Muscle layer of duodenum (tissue), 2 donors: ENCODE data around the gene MGLL.

Experiments
- H3K27ac ChIP-seq: one replicate; pipeline ENCODE4 v1.7.0; 2013; ENCODE audit warnings: mild to moderate bottlenecking, low read length
- H3K27me3 ChIP-seq: one replicate; pipeline ENCODE4 v1.7.0; 2013; ENCODE audit warnings: low read depth, mild to moderate bottlenecking, control low read depth, low read length
- H3K36me3 ChIP-seq, 2 donors: one replicate each; pipeline ENCODE4 v1.7.0; 2013; ENCODE audit warnings: low read length in 2 of 2, control low read depth in 1 of 2, mild to moderate bottlenecking in 1 of 2; ENCODE audit not compliant: insufficient read depth in 2 of 2, control insufficient read depth in 1 of 2
- H3K4me1 ChIP-seq, 2 donors: one replicate each; pipeline ENCODE4 v1.7.0; 2013; ENCODE audit warnings: low read length in 2 of 2, mild to moderate bottlenecking in 2 of 2, control low read depth in 1 of 2, moderate library complexity in 1 of 2; ENCODE audit not compliant: insufficient read depth in 2 of 2, control insufficient read depth in 1 of 2
- H3K4me3 ChIP-seq, 2 donors: one replicate each; pipeline ENCODE4 v1.7.0; 2013; ENCODE audit warnings: low read length in 2 of 2, low read depth in 1 of 2, mild to moderate bottlenecking in 1 of 2
- H3K9me3 ChIP-seq, 2 donors: one replicate each; pipeline ENCODE4 v1.7.0; 2013; ENCODE audit warnings: low read length in 2 of 2, control low read depth in 1 of 2, mild to moderate bottlenecking in 1 of 2; ENCODE audit not compliant: control insufficient read depth in 1 of 2
- donor health status: healthy.

Gene MGLL

GRCh38 chr3:127853681-127854080 lies 31.4 kb upstream of the MGLL start:
- Histone ChIP-seq H3K36me3 (no peaks in the 10 kb centered on the region), H3K9me3 (no peaks in the 10 kb centered on the region), H3K4me3 (no peak overlapping the region), H3K27me3 (no peaks in the 10 kb centered on the region), H3K4me1 (no peaks in the 10 kb centered on the region), H3K27ac (no peak overlapping the region)

- H3K36me3 ChIP-seq, result no peaks in the 10 kb centered on the region
- H3K27me3 ChIP-seq, result no peaks in the 10 kb centered on the region
- no peak overlapping the region for H3K27ac ChIP-seq
- H3K4me1 ChIP-seq, result no peaks in the 10 kb centered on the region
- no peak overlapping the region for H3K4me3 ChIP-seq
- no peaks in the 10 kb centered on the region for H3K9me3 ChIP-seq
These were observed 29.6 kb upstream of the MGLL start for GRCh38 chr3:127851899-127852298.

- Histone ChIP-seq H3K36me3 (no peaks in the 10 kb centered on the region), H3K4me1 (no peaks in the 10 kb centered on the region), H3K27me3 (no peaks in the 10 kb centered on the region), H3K9me3 (no peaks in the 10 kb centered on the region), H3K27ac (no peak overlapping the region), H3K4me3 (no peak overlapping the region)
These were observed 27.1 kb upstream of the MGLL start for GRCh38 chr3:127849368-127849767.

- H3K36me3 ChIP-seq, result no peaks in the 10 kb centered on the region
- no peaks in the 10 kb centered on the region for H3K9me3 ChIP-seq
- no peak overlapping the region for H3K4me3 ChIP-seq
- no peak overlapping the region for H3K27ac ChIP-seq
- H3K27me3 ChIP-seq, result no peaks in the 10 kb centered on the region
- no peaks in the 10 kb centered on the region for H3K4me1 ChIP-seq
These were observed 26.1 kb upstream of the MGLL start for GRCh38 chr3:127848131-127849129.

- H3K4me1 ChIP-seq, result no peaks in the 10 kb centered on the region
- no peaks in the 10 kb centered on the region for H3K27me3 ChIP-seq
- no peak overlapping the region for H3K4me3 ChIP-seq
- H3K27ac ChIP-seq, result no peak overlapping the region
- H3K9me3 ChIP-seq, result no peaks in the 10 kb centered on the region
- no peaks in the 10 kb centered on the region for H3K36me3 ChIP-seq
These were observed 25.0 kb upstream of the MGLL start for GRCh38 chr3:127847236-127847720.

GRCh38 chr3:127846576-127846975 lies 24.3 kb upstream of the MGLL start:
- Histone ChIP-seq H3K36me3 (no peaks in the 10 kb centered on the region), H3K9me3 (no peaks in the 10 kb centered on the region), H3K4me3 (no peak overlapping the region), H3K27ac (no peak overlapping the region), H3K27me3 (no peaks in the 10 kb centered on the region), H3K4me1 (no peaks in the 10 kb centered on the region)

- H3K4me3 ChIP-seq, result no peak overlapping the region
- no peaks in the 10 kb centered on the region for H3K36me3 ChIP-seq
- H3K4me1 ChIP-seq, result no peaks in the 10 kb centered on the region
- H3K27me3 ChIP-seq, result no peaks in the 10 kb centered on the region
- H3K27ac ChIP-seq, result no peak overlapping the region
- H3K9me3 ChIP-seq, result no peaks in the 10 kb centered on the region
These were observed 22.1 kb upstream of the MGLL start for GRCh38 chr3:127844326-127844942.

GRCh38 chr3:127840671-127841070 lies 18.4 kb upstream of the MGLL start:
- no peaks in the 10 kb centered on the region for H3K4me1 ChIP-seq
- H3K4me3 ChIP-seq, result no peak overlapping the region
- H3K27me3 ChIP-seq, result no peaks in the 10 kb centered on the region
- H3K36me3 ChIP-seq, result no peaks in the 10 kb centered on the region
- H3K27ac ChIP-seq, result no peak overlapping the region
- no peaks in the 10 kb centered on the region for H3K9me3 ChIP-seq

GRCh38 chr3:127839099-127839498 lies 16.8 kb upstream of the MGLL start:
- Histone ChIP-seq H3K9me3 (no peaks in the 10 kb centered on the region), H3K4me1 (no peaks in the 10 kb centered on the region), H3K27me3 (no peaks in the 10 kb centered on the region), H3K4me3 (no peak overlapping the region), H3K27ac (no peak overlapping the region), H3K36me3 (no peaks in the 10 kb centered on the region)

GRCh38 chr3:127835993-127836882 lies 13.9 kb upstream of the MGLL start:
- H3K9me3 ChIP-seq, result no peaks in the 10 kb centered on the region

GRCh38 chr3:127834771-127835170 lies 12.5 kb upstream of the MGLL start:
- no peaks in the 10 kb centered on the region for H3K27me3 ChIP-seq
- H3K4me1 ChIP-seq, result no peaks in the 10 kb centered on the region
- H3K27ac ChIP-seq, result no peak overlapping the region
- H3K36me3 ChIP-seq, result no peaks in the 10 kb centered on the region
- H3K9me3 ChIP-seq, result no peaks in the 10 kb centered on the region
- H3K4me3 ChIP-seq, result no peak overlapping the region

More at GRCh38 chr3:127835993-127836882, 13.9 kb upstream of the MGLL start:
- Histone ChIP-seq H3K4me3 (no peak overlapping the region), H3K36me3 (no peaks in the 10 kb centered on the region), H3K27me3 (no peaks in the 10 kb centered on the region), H3K4me1 (no peaks in the 10 kb centered on the region), H3K27ac (no peak overlapping the region)
